Hepatocyte (in vitro differentiated cells): ENCODE data around the gene DIP2C.

ENCODE experiments used
- CTCF ChIP-seq: fragments of 200-600 bp; sonication (generic); IDR thresholded peaks from 2 replicates; pipeline ENCODE4 v1.5.1; 2016; ENCODE audit warnings: antibody characterized with exemption, mild to moderate bottlenecking; ENCODE audit not compliant: poor library complexity
- EZH2 ChIP-seq: fragments of 200-600 bp; sonication (generic); IDR thresholded peaks from 2 replicates; pipeline ENCODE4 v1.6.1; 2016; ENCODE audit warnings: antibody characterized with exemption, mild to moderate bottlenecking, borderline replicate concordance
- EZH2phosphoT487 ChIP-seq: fragments of 200-600 bp; sonication (generic); IDR thresholded peaks from one replicate; pipeline ENCODE4 v1.6.1; 2018; ENCODE audit warnings: antibody characterized with exemption, mild to moderate bottlenecking, low read depth, moderate library complexity; ENCODE audit not compliant: unreplicated experiment, severe bottlenecking

DNA sequence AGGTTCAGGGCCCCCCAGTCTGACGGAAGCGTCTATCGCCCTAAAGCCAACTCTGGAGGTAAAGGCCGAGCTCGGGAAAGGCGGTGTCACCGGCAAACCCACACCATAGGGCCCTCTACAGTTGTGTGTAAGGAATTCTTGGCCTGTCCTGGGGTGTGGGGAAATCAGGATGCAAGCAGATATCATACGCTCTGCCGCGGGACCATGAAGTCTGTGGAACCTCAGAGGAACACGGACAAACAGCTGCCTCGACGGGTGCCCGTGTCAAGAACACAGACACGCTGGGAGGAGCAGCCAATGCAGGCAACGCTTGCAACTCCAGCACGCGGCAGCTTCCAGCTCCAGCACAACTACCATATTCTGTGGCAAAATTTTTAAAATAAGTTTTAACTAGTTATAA is 157.9 kb downstream of the DIP2C start:
- TF ChIP-seq CTCF (no peak), EZH2phosphoT487 (no peak), EZH2 (no peak)
